ENCODE data around the gene EMILIN2.
"Not testable (repeated sequence)": the region's sequence is repeated elsewhere in the genome, so short reads cannot be mapped to it uniquely, and the experiment has no call there.

The EMILIN2 gene

GRCh38 chr18:2847317-2848246 is 776 bp downstream of the EMILIN2 start:
- no peak for DNase-seq

GRCh38 chr18:2848247-2849246 is 1.7 kb downstream of the EMILIN2 start:
- no peak for DNase-seq

GRCh38 chr18:2850816-2851215 is 4.0 kb downstream of the EMILIN2 start:
- DNase-seq: no peak

- no peak for DNase-seq
Observed at GRCh38 chr18:2851771-2852170, 5.0 kb downstream of the EMILIN2 start.

DNA sequence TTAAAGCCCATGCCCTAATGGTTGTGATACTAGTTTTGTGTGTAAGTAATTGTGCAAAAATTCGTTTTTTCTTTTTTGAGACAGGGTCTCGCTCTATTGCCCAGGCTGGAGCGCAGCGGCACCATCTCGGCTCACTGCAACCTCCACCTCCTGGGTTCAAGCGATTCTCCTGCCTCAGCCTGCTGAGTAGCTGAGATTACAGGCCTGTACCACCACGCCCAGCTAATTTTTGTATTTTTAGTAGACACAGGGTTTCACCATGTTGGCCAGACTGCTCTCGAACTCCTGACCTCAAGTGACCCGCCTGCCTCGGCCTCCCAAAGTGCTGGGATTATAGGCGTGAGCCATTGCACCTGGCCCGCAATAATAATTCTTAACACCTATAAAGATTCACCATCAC is 5.7 kb downstream of the EMILIN2 start:
- DNase-seq: not testable (repeated sequence)

GRCh38 chr18:2853173-2853925 is 6.5 kb downstream of the EMILIN2 start:
- DNase-seq: no peak

DNA sequence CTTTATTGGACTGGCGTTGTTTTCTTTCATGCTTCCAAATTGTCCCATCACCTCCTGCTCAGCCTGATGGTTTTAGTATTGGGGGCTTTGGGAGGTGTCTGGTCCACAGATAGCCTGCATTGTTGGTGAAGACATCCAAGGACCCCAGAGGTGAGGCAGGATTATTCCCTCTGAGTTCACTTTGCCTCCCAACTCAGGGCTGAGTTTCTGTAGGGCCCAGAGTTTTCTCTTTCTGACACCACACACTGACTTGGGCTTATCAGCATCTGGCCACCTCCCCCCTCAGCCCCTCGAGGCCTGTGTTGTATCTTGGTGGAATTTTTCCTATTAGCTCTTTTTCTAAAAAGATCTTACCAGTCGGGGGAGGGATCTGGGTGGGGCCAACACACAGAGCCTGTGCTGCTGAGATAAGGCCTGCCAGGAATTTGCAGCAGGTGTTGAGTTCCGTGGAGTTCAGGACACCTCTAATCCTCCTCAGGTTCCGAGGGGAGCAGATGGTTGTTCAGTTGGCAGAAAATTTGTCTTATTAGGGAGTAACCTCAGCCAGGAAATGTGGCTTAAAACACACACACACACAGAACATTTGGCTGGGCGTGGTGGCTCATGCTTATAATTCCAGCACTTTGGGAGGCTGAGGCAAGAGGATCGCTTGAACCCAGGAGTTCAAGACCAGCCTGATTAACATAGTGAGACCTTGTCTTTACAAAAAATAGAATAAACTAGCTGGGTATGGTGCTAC is 7.3 kb downstream of the EMILIN2 start:
- DNase-seq: no peak

GRCh38 chr18:2854875-2855274 is 8.1 kb downstream of the EMILIN2 start:
- no peak for DNase-seq

DNA sequence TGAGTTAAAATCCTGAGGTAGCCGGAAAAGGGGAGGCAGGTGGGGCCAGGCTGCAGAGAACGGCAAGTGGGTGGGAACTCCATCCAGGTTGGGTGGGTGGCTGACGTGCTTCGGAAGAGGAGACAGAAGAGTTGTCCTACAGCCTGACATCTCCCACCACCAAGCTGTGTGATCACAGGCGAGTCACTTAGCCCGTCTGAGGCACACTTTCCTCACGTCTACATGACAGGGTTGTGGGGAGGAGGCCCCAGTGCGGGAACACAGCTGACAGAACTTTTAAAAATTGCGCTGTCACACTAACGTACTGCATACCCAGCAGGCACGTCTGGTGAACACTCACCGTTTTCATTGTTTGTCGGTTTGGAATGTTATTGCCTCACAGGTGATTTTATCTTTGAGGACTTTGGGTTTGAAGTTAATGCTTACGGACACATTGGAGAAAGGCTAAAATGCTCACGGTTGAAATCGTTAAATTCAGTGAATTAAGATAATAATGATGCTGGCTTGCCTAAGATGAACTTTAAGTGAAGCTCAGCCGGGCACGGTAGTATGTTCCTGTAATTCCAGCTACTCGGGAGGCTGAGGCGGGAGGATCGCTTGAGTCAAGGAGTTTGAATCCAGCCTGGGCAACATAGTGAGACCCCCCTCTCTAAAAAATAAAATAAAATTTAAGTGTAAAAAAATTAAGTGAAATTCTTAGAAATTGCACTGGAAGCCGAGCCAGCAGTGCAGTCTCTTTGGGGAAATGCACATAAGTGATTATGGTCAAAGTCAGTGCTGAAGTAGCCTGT is 8.9 kb downstream of the EMILIN2 start:
- DNase-seq: no peak

DNA sequence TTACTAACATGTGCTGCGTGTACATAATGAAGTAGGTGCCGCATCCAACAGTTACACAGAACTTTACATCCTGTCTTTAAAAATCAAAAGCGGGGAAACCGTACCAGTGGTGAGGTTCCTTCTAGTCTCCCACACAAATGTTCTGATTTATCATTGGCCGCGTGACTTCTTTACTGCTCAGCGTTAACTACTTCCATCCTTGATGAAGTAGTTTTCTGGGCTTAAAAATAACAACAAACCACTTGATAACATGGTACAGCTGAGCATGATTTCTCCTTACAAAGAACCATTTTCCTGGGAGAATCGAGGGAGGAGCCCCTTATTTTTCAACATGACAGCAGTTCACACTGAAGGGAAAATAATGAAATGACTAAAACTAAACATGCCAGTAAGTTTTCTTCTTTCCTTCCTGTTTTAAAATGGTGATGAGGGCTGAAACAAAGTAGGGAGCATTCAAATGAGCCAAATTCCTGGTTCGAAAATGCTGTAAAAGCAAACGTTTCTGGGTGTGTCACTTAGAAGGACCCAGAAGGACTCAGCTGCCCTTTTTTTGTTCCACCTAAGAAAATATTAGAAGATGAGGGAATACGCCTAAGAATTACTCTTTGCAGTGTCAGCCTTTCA is 9.9 kb downstream of the EMILIN2 start:
- DNase-seq: no peak

GRCh38 chr18:2857491-2858131 is 10.8 kb downstream of the EMILIN2 start:
- no peak for DNase-seq

DNA sequence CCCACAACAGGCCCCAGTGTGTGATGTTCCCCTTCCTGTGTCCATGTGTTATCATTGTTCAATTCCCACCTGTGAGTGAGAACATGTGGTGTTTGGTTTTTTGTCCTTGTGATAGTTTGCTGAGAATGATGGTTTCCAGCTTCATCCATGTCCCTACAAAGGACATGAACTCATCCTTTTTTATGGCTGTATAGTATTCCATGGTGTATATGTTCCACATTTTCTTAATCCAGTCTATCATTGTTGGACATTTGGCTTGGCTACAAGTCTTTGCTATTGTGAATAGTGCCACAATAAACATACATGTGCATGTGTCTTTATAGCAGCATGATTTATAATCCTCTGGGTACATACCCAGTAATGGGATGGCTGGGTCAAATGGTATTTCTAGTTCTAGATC is 13.6 kb downstream of the EMILIN2 start:
- DNase-seq: not testable (repeated sequence)

DNA sequence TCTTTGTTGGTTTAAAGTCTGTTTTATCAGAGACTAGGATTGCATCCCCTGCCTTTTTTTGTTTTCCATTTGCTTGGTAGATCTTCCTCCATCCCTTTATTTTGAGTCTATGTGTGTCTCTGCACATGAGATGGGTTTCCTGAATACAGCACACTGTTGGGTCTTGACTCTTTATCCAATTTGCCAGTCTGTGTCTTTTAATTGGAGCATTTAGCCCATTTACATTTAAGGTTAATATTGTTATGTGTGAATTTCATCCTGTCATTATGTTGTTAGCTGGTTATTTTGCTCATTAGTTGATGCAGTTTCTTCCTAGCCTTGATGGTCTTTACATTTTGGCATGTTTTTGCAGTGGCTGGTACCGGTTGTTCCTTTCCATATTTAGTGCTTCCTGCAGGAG is 17.2 kb downstream of the EMILIN2 start:
- DNase-seq: not testable (repeated sequence)

DNA sequence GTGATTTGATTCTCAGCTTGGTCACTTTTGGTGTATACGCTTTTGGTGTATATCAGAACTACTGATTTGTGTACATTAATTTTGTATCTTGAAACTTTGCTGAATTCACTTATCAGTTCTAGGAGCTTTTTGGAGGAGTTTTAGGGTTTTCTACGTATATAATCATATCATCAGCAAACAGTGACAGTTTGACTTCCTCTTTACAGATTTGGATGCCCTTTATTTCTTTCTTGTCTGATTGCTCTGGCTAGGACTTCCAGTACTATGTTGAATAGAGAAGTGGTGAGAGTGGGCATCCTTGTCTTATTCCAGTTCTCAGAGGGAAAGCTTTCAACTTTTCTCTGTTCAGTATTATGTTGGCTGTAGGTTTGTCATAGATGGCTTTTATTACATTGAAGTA is 19.7 kb downstream of the EMILIN2 start:
- DNase-seq: not testable (repeated sequence)

GRCh38 chr18:2869207-2869606 is 22.4 kb downstream of the EMILIN2 start:
- no peak for DNase-seq

GRCh38 chr18:2871111-2871720 is 24.4 kb downstream of the EMILIN2 start:
- no peak for DNase-seq

GRCh38 chr18:2872095-2872494 is 25.3 kb downstream of the EMILIN2 start:
- DNase-seq: no peak

DNA sequence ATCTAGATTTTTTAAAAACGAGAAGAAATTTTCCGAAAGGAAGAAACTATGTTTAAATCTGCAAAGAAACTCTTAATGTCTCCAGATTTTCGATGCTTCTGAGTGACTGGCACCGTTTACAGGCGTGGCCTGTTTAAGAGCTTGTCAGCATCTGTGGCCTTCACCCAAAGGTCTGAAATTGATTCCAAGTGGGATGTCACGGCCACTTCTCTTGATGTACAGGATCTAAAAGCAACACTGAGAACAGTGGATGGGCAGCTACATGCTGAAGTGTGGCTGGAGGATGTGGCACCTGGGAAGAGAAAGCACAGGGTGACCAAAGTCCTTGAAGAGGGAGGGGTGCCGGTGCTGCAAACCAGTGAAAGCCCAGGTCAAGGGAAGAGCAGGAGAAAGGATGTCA is 28.0 kb downstream of the EMILIN2 start:
- no peak for DNase-seq

- no peak for DNase-seq
Observed at GRCh38 chr18:2878656-2879330, 32.0 kb downstream of the EMILIN2 start.
